Measurements from ENCODE around the gene ZHX3.

The ZHX3 gene

GRCh38 chr20:41230136-41230535, 87.4 kb downstream of the ZHX3 start:
- no peak overlapping the region for H3K4me3 ChIP-seq (ENCODE audit: low read depth, low read length)

- H3K4me3 ChIP-seq (ENCODE audit: low read depth, low read length): no peak overlapping the region
These were observed 88.3 kb downstream of the ZHX3 start for GRCh38 chr20:41229259-41229658.

GRCh38 chr20:41228858-41229257, 88.7 kb downstream of the ZHX3 start:
- H3K4me3 ChIP-seq (ENCODE audit: low read depth, low read length): no peak overlapping the region

- H3K4me3 ChIP-seq (ENCODE audit: low read depth, low read length): no peak overlapping the region
These were observed 91.1 kb downstream of the ZHX3 start for GRCh38 chr20:41226426-41226825.

GRCh38 chr20:41225091-41225490, 92.4 kb downstream of the ZHX3 start:
- H3K4me3 ChIP-seq (ENCODE audit: low read depth, low read length): no peak overlapping the region

- no peak overlapping the region for H3K4me3 ChIP-seq (ENCODE audit: low read depth, low read length)
These were observed 93.2 kb downstream of the ZHX3 start for GRCh38 chr20:41224281-41224680.

GRCh38 chr20:41223112-41223511, 94.4 kb downstream of the ZHX3 start:
- H3K4me3 ChIP-seq (ENCODE audit: low read depth, low read length): no peak overlapping the region

GRCh38 chr20:41222703-41223102, 94.8 kb downstream of the ZHX3 start:
- no peak overlapping the region for H3K4me3 ChIP-seq (ENCODE audit: low read depth, low read length)

- H3K4me3 ChIP-seq (ENCODE audit: low read depth, low read length): no peak overlapping the region
These were observed 95.2 kb downstream of the ZHX3 start for GRCh38 chr20:41222296-41222695.

- no peak overlapping the region for H3K4me3 ChIP-seq (ENCODE audit: low read depth, low read length)
These were observed 95.8 kb downstream of the ZHX3 start for GRCh38 chr20:41221614-41222218.

GRCh38 chr20:41219824-41220223, 97.7 kb downstream of the ZHX3 start:
- H3K4me3 ChIP-seq (ENCODE audit: low read depth, low read length): no peak overlapping the region

- H3K4me3 ChIP-seq (ENCODE audit: low read depth, low read length): no peak overlapping the region
These were observed 99.1 kb downstream of the ZHX3 start for GRCh38 chr20:41218466-41218865.

- H3K4me3 ChIP-seq (ENCODE audit: low read depth, low read length): no peak overlapping the region
These were observed 100.1 kb downstream of the ZHX3 start for GRCh38 chr20:41217422-41217821.

- no peak overlapping the region for H3K4me3 ChIP-seq (ENCODE audit: low read depth, low read length)
These were observed 102.9 kb downstream of the ZHX3 start for GRCh38 chr20:41214666-41215065.

- H3K4me3 ChIP-seq (ENCODE audit: low read depth, low read length): no peak overlapping the region
These were observed 103.3 kb downstream of the ZHX3 start for GRCh38 chr20:41214202-41214601.

GRCh38 chr20:41213150-41213820, 104.2 kb downstream of the ZHX3 start:
- no peak overlapping the region for H3K4me3 ChIP-seq (ENCODE audit: low read depth, low read length)

- no peak overlapping the region for H3K4me3 ChIP-seq (ENCODE audit: low read depth, low read length)
These were observed 112.2 kb downstream of the ZHX3 start for GRCh38 chr20:41205313-41205712.

- no peak overlapping the region for H3K4me3 ChIP-seq (ENCODE audit: low read depth, low read length)
These were observed 112.9 kb downstream of the ZHX3 start for GRCh38 chr20:41204304-41205265.

GRCh38 chr20:41203660-41204059, 113.9 kb downstream of the ZHX3 start:
- no peak overlapping the region for H3K4me3 ChIP-seq (ENCODE audit: low read depth, low read length)

- no peak overlapping the region for H3K4me3 ChIP-seq (ENCODE audit: low read depth, low read length)
These were observed 115.1 kb downstream of the ZHX3 start for GRCh38 chr20:41202426-41202825.

- H3K4me3 ChIP-seq (ENCODE audit: low read depth, low read length): no peak overlapping the region
These were observed 115.8 kb downstream of the ZHX3 start for GRCh38 chr20:41201760-41202159.
